ENCODE measurements around the gene CSNK1E. TPM values are rescaled to one million over a fixed set of nuclear protein-coding genes. Genes with fewer than 3 reads are reported as not detected.

CSNK1E gene
- total and polyA plus RNA-seq, 9 of the 15 experiments (the other 6 are each of a cell fraction or from before 2014, with no cell fraction given) = 2.7 to 70.0 (median 41.3) TPM

- peak; percentile 31 for TF ChIP-seq TAF1 (IDR thresholded peaks at IDR 0.05; ENCODE audit: control insufficient read depth, extremely low read depth, insufficient read depth, low read length, severe bottlenecking)
- TF ChIP-seq, protein P1, sequence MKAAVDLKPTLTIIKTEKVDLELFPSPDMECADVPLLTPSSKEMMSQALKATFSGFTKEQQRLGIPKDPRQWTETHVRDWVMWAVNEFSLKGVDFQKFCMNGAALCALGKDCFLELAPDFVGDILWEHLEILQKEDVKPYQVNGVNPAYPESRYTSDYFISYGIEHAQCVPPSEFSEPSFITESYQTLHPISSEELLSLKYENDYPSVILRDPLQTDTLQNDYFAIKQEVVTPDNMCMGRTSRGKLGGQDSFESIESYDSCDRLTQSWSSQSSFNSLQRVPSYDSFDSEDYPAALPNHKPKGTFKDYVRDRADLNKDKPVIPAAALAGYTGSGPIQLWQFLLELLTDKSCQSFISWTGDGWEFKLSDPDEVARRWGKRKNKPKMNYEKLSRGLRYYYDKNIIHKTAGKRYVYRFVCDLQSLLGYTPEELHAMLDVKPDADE (conservative IDR thresholded peaks at IDR 0.05; ENCODE audit: control insufficient read depth, low read depth, low read length) = no peak
- no peak for TF ChIP-seq EHMT2 (IDR thresholded peaks at IDR 0.05)
- no peak for TF ChIP-seq CHD2 (IDR thresholded peaks at IDR 0.05; ENCODE audit: low read depth, low read length)
- 0 out of 2 replicates have a peak, but pooled peaks have one; percentile 13 for TF ChIP-seq MTF1 (CRISPR knock-in tag; IDR thresholded peaks at IDR 0.05; ENCODE audit: borderline replicate concordance)
- no peak for TF ChIP-seq MCM3 (IDR thresholded peaks at IDR 0.05)
- peak; percentile 50 to 69; a peak in 1 of 4 replicates for TF ChIP-seq SIN3A (IDR thresholded peaks at IDR 0.05; ENCODE audit: borderline replicate concordance in 2 of 2, control insufficient read depth in 1 of 2, low read depth in 2 of 2, low read length in 2 of 2)
- TF ChIP-seq, protein P2, sequence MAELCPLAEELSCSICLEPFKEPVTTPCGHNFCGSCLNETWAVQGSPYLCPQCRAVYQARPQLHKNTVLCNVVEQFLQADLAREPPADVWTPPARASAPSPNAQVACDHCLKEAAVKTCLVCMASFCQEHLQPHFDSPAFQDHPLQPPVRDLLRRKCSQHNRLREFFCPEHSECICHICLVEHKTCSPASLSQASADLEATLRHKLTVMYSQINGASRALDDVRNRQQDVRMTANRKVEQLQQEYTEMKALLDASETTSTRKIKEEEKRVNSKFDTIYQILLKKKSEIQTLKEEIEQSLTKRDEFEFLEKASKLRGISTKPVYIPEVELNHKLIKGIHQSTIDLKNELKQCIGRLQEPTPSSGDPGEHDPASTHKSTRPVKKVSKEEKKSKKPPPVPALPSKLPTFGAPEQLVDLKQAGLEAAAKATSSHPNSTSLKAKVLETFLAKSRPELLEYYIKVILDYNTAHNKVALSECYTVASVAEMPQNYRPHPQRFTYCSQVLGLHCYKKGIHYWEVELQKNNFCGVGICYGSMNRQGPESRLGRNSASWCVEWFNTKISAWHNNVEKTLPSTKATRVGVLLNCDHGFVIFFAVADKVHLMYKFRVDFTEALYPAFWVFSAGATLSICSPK (IDR thresholded peaks at IDR 0.05; ENCODE audit: borderline replicate concordance) = no peak
- no peak for TF ChIP-seq ZNF445 (CRISPR knock-in tag; IDR thresholded peaks at IDR 0.05; ENCODE audit: low read depth)
- no peak for TF ChIP-seq DNMT1 (IDR thresholded peaks at IDR 0.05)
- TF ChIP-seq TSC22D4 (tag; IDR thresholded peaks at IDR 0.05) = no peak
- TF ChIP-seq ZNF584 (CRISPR knock-in tag; IDR thresholded peaks at IDR 0.05; ENCODE audit: low read depth) = 0 out of 2 replicates have a peak, but pooled peaks have one; percentile 33
- no peak for TF ChIP-seq HDGF (IDR thresholded peaks at IDR 0.05)
- no peak for TF ChIP-seq ZNF764 (CRISPR knock-in tag; IDR thresholded peaks at IDR 0.05; ENCODE audit: low read depth)
- TF ChIP-seq TRIM28 (IDR thresholded peaks at IDR 0.05) = no peak
- TF ChIP-seq, protein P3, sequence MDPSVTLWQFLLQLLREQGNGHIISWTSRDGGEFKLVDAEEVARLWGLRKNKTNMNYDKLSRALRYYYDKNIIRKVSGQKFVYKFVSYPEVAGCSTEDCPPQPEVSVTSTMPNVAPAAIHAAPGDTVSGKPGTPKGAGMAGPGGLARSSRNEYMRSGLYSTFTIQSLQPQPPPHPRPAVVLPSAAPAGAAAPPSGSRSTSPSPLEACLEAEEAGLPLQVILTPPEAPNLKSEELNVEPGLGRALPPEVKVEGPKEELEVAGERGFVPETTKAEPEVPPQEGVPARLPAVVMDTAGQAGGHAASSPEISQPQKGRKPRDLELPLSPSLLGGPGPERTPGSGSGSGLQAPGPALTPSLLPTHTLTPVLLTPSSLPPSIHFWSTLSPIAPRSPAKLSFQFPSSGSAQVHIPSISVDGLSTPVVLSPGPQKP (CRISPR knock-in tag; IDR thresholded peaks at IDR 0.05) = no peak
- no peak for TF ChIP-seq HOMEZ (CRISPR knock-in tag; IDR thresholded peaks at IDR 0.05)
- no peak for TF ChIP-seq KLF10 (CRISPR knock-in tag; IDR thresholded peaks at IDR 0.05)
- no peak for TF ChIP-seq ZHX1 (conservative IDR thresholded peaks at IDR 0.05; ENCODE audit: low read length)
- no peak for TF ChIP-seq SRSF7 (optimal IDR thresholded peaks at IDR 0.05; ENCODE audit: low read depth, low read length)
These were observed 922 bp upstream of the CSNK1E start (continued) for GRCh38 chr22:38317995-38318715.
